ENCODE measurements around the gene RAB30.

Gene RAB30, protein sequence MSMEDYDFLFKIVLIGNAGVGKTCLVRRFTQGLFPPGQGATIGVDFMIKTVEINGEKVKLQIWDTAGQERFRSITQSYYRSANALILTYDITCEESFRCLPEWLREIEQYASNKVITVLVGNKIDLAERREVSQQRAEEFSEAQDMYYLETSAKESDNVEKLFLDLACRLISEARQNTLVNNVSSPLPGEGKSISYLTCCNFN

GRCh38 chr11:83071567-83072349 is at the start of gene RAB30:
TSS of gene RAB30 (minus strand) at chr11:83071897. CDS start at chr11:82997316, 74,581 bp downstream.
- peak; percentile 98 for DNase-seq (ENCODE audit: low spot score)

GRCh38 chr11:83120327-83120726 is 48.6 kb upstream of the RAB30 start:
- DNase-seq (ENCODE audit: low spot score), result no peak

- DNase-seq (ENCODE audit: low spot score), result peak; percentile 8
Measured at GRCh38 chr11:83119216-83119615, 47.5 kb upstream of the RAB30 start.

DNA sequence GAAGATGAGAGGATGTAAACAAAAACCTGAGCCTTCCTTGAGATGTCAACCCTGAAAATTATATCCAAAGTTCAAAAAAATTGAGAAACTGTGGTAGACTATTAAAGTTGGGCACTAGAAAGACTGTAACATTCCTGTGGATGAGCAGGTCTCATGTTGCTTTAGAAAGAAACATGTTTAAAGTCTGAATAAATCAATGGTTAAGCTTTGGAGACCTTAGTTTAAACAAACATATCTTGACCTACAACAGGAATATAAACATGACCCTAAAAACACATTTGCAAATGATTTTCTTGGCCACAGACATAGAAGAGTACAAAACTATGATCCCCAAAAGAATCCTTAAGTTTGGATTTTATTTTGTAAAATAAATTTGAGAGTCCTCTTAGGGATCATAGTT is 47.1 kb upstream of the RAB30 start:
- DNase-seq (ENCODE audit: low spot score), result no peak

DNA sequence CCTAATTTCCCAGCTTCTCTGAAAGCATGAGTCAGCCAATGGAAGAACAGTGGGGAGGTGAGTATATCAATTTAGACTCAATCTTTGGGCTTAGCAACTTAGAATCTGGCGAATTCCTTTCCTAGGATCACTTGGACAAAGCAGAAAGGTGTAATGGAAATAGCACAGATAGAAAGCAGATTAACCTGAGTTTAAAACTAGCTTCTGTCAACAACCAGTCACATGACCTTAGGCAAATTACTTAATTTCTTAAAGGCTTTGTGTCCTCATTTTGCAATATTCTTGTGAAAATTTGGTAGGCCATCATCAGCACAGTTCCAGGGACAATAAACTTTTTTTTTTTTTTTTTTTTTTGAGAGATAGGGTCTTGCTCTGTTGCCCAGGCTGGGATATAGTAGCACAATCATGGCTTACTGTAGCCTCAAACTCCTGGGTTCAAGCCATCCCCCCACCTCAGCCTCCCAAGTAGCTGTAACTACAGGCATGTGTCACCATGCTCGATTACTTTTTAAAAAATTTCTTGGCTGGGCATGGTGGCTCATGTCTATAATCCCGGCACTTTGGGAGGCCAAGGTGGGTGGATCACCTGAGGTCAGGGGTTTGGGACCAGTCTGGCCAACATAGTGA is 44.4 kb upstream of the RAB30 start:
- DNase-seq (ENCODE audit: low spot score), result no peak

GRCh38 chr11:83115551-83115950 is 43.9 kb upstream of the RAB30 start:
- DNase-seq (ENCODE audit: low spot score), result no peak

- no peak for DNase-seq (ENCODE audit: low spot score)
Measured at GRCh38 chr11:83115026-83115425, 43.3 kb upstream of the RAB30 start.

DNA sequence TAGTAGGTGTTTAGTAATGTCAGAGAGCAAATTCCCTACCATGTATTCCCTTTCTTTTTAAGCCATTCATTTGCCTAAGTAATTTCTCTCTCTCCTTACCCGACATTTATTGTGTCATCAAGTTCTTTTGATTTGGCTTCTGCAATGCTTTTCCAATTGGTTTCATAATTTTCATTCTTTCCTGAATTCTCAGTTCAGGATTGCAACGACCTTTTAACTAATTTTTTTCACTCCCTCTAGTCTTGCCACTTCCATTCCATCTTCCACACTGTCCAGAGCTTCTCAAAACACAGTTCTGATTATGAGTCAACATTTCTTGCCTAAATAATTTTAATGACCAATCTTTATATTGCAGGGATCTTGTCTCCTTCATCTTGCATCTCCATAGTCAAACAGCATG is 41.2 kb upstream of the RAB30 start:
- no peak for DNase-seq (ENCODE audit: low spot score)

DNA sequence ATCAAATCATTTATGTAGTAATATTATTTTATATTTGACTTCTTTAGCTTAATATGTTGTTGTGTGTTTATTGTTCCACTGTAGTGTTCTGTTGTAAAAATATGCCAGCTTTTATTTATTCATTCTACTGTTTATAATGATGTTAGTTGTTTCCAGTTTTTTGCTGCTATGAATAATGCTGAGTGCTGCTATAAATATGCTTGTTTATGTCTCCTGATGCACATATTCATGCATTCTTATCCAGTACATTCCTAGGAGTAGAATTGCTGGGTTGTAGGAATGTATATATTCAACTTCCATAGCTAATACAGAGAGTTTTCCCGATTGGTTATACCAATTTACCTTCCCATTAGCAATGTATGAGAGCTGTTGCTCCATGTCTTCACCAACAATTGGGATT is 33.5 kb upstream of the RAB30 start:
- no peak for DNase-seq (ENCODE audit: low spot score)

GRCh38 chr11:83102834-83103233 is 31.1 kb upstream of the RAB30 start:
- no peak for DNase-seq (ENCODE audit: low spot score)

DNA sequence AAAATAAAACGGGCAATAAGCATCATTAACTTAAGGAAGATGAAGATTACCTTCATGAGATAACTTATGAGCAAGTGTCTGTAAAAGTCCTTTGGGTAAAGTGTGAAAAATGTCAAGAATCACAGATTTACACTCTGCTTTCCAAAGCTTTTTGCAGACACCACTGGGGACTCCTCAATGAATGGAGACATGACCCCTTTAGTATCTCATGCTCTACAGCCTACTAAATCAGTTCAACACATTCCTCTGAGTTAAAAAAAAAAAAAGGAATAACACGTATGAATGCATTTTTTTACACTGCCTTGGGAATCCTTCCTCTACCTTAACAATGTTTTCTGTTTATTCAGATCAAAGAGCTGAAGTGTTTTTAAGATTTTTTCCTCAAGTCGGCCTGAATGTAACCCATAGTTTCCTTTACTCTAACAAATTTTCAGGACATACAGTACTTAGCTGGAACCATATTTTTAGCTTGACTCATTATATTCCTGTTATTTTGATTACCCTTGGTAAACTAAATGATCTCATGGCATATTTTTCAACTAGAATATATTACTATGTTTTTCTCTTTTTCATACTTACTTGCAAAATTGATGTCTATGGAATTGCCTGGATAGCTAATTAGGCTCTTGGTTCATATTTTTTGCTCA is 25.9 kb upstream of the RAB30 start:
- DNase-seq (ENCODE audit: low spot score), result no peak

DNA sequence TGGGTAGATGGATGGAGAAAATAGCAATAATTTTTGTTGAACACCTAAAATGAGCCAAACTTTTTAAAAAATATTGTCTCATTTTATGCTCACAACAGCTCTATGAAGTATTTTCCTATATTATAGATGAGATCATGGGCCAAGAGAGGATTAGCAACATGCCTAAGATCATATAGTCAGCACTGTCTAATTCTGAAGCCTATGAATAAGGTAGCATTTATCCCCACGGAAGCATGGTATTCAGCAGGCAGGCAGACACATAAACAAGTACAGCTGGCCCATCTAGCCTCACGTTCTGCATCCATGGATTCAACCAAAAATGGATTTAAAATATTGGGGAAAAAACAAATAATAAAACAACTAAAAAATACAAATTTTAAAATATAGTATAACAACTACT is 21.9 kb upstream of the RAB30 start:
- DNase-seq (ENCODE audit: low spot score), result no peak

- DNase-seq (ENCODE audit: low spot score), result no peak
Measured at GRCh38 chr11:83092488-83093384, 21.0 kb upstream of the RAB30 start.

DNA sequence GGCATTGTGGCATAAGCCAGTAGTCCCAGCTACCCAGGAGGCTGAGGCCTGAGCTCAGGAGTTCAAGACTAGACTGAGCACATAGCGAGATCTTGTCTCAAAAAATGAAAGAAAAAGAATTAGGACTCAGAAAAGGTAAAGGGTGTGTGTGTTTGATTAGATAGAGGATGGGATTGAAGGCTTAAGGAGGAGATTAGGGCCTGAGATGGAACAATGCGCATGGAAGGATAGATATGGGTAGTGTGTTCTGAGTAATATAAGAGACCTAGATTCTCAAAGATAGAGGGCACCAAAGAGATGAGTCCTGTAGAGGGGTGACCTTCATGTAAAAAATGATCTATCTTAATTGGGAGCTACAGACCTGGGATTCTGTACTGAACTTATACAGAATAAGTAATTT is 17.3 kb upstream of the RAB30 start:
- DNase-seq (ENCODE audit: low spot score), result no peak

- no peak for DNase-seq (ENCODE audit: low spot score)
Measured at GRCh38 chr11:83087035-83087434, 15.3 kb upstream of the RAB30 start.

GRCh38 chr11:83079820-83080219 is 8.1 kb upstream of the RAB30 start:
- DNase-seq (ENCODE audit: low spot score), result no peak

DNA sequence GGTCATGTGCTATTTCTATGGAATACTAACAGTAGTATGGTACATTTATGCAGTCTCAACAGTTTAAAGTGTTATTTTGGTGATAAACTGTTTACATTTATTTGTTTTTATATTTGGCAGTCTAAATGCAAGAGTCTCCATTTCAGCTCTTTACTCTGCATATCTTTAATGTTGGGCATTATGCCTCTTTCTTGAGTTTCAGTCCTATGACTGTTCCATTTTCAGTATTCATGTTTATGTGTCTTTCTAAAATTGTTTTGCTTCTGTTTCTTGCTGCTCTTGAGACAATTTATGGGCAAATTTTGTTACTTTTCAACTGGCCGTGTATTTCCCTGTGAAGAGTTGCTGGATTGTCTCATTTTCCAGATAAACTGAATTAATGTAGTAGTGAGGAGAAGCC is 6.6 kb upstream of the RAB30 start:
- DNase-seq (ENCODE audit: low spot score), result no peak

DNA sequence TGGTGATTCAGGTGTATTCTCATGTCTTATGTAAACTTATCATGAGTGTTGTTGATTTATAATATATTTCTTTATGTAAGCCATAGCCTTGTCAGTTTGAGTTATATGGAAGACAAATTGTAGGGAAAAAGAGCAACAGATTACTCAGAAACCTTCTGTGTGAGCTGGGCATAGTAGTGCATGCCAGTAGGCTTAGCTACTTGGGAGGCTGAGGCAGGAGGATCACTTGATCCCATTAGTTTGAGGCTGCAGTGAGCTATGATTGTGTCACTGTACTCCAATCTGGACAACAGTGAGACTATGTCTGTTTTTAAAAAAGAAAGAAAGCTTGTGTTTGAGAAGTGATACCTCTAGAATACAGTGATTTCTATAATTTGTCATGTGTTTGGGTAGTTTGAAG is 2.2 kb upstream of the RAB30 start:
- no peak for DNase-seq (ENCODE audit: low spot score)

- DNase-seq (ENCODE audit: low spot score), result no peak
Measured at GRCh38 chr11:83073258-83073657, 1.6 kb upstream of the RAB30 start.

DNA sequence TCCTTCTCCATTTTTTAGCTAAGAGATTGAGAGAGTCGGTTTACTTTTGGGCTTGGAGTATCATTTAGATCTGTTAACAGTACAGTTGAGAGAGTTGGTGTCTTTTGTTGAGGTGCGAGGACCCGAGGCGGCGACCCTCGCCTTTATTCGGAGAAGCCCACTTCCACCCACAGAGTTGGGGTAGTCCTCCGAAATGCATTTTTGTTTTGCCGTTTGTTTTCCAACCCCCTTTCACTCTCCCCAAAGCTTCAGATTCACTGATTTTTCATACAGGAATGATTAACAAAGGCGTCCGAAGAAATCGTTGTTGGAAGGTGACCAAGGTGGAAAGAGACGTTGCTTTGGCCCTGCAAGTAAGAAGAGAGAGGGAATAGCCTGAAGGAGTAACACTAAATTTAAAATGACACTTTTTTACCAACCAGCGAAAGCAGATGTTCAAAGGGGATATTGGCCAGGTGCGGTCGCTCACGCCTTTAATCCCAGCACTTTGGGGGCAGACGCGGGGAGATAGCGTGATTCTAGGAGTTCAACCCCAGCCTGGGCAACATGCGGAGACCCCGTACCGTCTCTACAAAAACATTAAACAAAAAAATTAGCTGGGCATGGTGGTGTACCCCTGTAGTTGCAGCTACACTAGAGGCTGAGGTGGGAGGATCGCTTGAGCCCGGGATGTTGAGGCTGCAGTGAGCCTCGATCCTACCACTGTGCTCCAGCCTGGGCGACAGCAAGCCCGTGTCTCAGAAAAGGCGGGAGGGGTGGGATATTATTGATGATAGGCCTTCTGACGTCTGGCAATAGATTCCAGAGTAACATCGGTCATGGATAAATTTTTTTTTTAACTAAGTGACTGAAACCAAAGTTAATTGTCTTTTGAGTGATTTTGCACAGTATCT is 899 bp upstream of the RAB30 start:
- no peak for DNase-seq (ENCODE audit: low spot score)
